Measurements from ENCODE around the gene NOXO1. TPM values are rescaled to one million over a fixed set of nuclear protein-coding genes. Genes with fewer than 3 reads are reported as not detected.

NOXO1 gene
- total and polyA plus RNA-seq, 9 of the 15 experiments (the other 6 are each of a cell fraction or from before 2014, with no cell fraction given) = not detected

DNA sequence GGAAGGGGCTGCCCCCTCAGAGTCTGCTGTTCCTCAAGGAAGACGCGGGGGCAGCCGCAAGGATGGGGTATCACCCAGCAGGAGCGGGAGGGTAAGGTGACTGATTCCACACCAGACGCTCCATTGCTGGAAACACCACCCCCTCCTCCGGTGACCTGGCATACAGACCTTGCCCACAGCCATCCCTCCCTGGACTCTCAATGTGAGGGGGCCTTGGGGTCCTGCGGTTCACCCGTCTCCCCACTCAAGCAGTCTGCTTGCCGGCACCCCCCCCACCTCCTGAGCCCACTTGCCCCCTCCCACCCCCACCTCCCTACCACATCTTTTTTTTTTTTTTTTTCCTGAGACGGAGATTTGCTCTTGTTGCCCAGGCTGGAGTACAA lies 50.9 kb downstream of the NOXO1 start:
- FAIRE-seq (no peak), ATAC-seq (no peak), DNase-seq (ENCODE audit: extremely low read depth in 1 of 4, low spot score in 3 of 4) (no peak)
- Histone ChIP-seq H3K4me3 (no peak overlapping the region), H3K36me3 (ENCODE audit: control insufficient read depth, insufficient read depth, low read length) (no peaks in the 10 kb centered on the region), H3K9me1 (ENCODE audit: control insufficient read depth, insufficient read depth, low read length) (no peaks in the 10 kb centered on the region), H2AFZ (ENCODE audit: low read depth, low read length) (peak overlapping the region; percentile 95), H3K79me2 (ENCODE audit: control insufficient read depth, insufficient read depth, low read length) (no peaks in the 10 kb centered on the region), H3K27ac (ENCODE audit: extremely low read depth, low read depth, low read length) (no peak overlapping the region), H3K4me1 (replicated peaks in 1 of 2; ENCODE audit: control insufficient read depth in 2 of 2, insufficient read depth in 2 of 2, low read length in 2 of 2) (peaks cover 7 to 43% of the 10 kb centered on the region in 2 experiments; a peak in 4 of 5 replicates), H3K9ac (ENCODE audit: insufficient read depth in 1 of 2, low read depth in 2 of 2, low read length in 2 of 2) (no peak overlapping the region), H4K20me1 (replicated peaks; ENCODE audit: control insufficient read depth, insufficient read depth, low read length) (no peaks in the 10 kb centered on the region), H3K27me3 (ENCODE audit: control insufficient read depth in 2 of 2, insufficient read depth in 2 of 2, low read length in 2 of 2) (no peaks in the 10 kb centered on the region), H3K9me3 (replicated peaks; ENCODE audit: control insufficient read depth, insufficient read depth, low read depth, low read length) (no peaks in the 10 kb centered on the region), H3K4me2 (ENCODE audit: insufficient read depth, low read length) (no peak overlapping the region)
- intact Hi-C loops (cut with micrococcal nuclease) (no loop called here), in situ Hi-C loops (cut with MboI) (loop anchor here (5.0 kb wide), 1 partner anchor 148 kb away; the partner anchor contains the start of genes NUBP2 and SPSB3)
- BruUV-seq (replicated peaks) = no TSS peak
- CTCF ChIA-PET (ENCODE audit: low intra/inter-chr PET ratio) = interaction anchor here (0.6 to 3.4 kb wide), 7 partner anchors 58 to 683 kb away, joined by 3 to 51 read pairs (median 8); partner anchors contain the start of genes EME2, MEIOB and MRPS34
- WGBS (ENCODE audit: insufficient coverage, low coverage, missing lambda C conversion rate) = 73% methylated on average over 5 of the region's 10 CpGs
- POLR2A ChIA-PET = no interaction called here
- peak; percentile 61 for TF ChIP-seq PCBP1 (IDR thresholded peaks at IDR 0.05; ENCODE audit: low read depth, low read length, poor library complexity, severe bottlenecking)
- TF ChIP-seq TAF7 (tag; IDR thresholded peaks at IDR 0.05) = no peak
- TF ChIP-seq, protein P1, sequence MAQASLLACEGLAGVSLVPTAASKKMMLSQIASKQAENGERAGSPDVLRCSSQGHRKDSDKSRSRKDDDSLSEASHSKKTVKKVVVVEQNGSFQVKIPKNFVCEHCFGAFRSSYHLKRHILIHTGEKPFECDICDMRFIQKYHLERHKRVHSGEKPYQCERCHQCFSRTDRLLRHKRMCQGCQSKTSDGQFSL (CRISPR knock-in tag; IDR thresholded peaks at IDR 0.05) = no peak
- TF ChIP-seq, protein P1 (tag; IDR thresholded peaks at IDR 0.05) = 0 out of 4 replicates have a peak, but pooled peaks of 1 of the 2 experiments have one; percentile 10

Measured in K562 (cell line).